Esophagus squamous epithelium (tissue), 4 donors: ENCODE data around the gene GPR78.

Source experiments
- CTCF ChIP-seq, 6 experiments: fragments of 450-650 bp in 4 of 6; fragments of 200-600 bp in 2 of 6; sonication (generic) in 2 of 6; IDR thresholded peaks; one replicate each; pipeline ENCODE4 v1.5.1; 2016 to 2019; ENCODE audit warnings: antibody characterized with exemption in 6 of 6, mild to moderate bottlenecking in 4 of 6, moderate library complexity in 4 of 6
- POLR2A ChIP-seq, 4 donors: fragments of 450-650 bp; IDR thresholded peaks; one replicate each; pipeline ENCODE4 v1.6.1; 2017; ENCODE audit warnings: antibody characterized with exemption in 4 of 4, mild to moderate bottlenecking in 4 of 4, moderate library complexity in 3 of 4

- no peak for TF ChIP-seq POLR2A (IDR thresholded peaks at IDR 0.05)
- TF ChIP-seq CTCF (IDR thresholded peaks at IDR 0.05), result no peak
These were observed 16.7 kb downstream of the GPR78 start for GRCh38 chr4:8596891-8597290.
